Islet precursor cell (in vitro differentiated cells): Measurements from ENCODE around the gene CKB.
A peak's percentile ranks its signal among the peaks of the same experiment; 100 is the strongest.

ENCODE experiments used
- DNase-seq: peaks from one replicate; pipeline ENCODE4 v3.0.0-alpha.2; 2018

The CKB gene

DNA sequence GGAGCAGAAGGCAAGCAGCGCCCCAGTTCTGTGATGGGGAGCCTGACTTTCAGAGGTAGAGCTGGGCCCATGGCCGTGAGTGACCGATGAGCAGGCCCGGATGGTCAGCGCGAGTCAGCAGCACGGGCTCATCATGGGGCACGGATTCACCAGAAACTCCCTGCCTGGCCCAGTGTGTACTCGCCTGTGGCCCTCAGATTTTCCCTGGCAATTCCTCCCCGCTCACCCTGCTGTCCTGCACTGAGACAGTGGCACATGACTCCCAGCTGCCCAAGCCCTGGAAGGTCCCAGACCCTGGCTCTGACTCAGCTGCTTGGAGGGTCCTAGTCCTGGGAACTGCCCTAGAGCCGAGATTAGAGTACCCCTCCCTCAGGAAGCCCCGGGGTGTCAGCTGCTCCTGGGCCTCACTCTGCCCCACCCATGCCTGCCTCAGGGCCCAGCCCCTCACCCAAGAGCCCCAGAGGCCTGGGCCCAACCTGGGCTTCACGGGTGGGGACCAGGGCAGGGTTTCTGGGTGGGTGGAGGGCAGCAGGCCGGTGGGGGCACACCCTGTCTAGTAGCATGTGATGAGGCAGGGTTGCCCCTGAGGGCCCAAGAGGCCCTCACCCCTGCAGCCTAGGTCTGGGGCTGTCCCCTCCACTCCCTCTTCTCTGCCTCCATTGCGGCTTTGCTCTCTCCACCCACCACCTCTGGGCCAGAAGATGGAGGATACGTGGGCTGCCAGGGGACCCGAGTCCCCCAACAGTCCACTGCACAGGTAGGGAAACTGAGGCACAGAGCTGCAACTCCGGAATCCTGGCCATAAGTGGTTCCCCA lies 14.8 kb upstream of the CKB start:
- DNase-seq, result no peak

DNA sequence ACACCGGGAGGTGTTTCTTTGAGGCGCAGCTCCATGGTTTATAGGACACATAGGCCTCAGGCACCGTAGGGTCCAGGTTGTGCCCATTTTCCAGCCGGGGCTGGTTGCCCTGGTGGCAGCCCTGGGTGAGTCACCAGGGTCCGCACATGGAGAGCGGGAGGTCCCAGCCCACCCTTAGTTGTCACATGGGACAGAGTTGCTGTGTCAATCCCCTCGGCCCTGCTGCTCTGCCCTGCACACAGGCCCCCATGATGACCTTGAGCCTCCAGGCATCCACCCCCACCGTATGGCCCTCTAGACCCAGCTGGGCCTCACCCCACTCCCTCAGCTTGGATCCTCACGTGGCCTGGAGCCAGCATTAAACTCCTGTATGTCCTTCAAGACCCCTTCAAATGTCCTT lies 14.1 kb upstream of the CKB start:
- no peak for DNase-seq

DNA sequence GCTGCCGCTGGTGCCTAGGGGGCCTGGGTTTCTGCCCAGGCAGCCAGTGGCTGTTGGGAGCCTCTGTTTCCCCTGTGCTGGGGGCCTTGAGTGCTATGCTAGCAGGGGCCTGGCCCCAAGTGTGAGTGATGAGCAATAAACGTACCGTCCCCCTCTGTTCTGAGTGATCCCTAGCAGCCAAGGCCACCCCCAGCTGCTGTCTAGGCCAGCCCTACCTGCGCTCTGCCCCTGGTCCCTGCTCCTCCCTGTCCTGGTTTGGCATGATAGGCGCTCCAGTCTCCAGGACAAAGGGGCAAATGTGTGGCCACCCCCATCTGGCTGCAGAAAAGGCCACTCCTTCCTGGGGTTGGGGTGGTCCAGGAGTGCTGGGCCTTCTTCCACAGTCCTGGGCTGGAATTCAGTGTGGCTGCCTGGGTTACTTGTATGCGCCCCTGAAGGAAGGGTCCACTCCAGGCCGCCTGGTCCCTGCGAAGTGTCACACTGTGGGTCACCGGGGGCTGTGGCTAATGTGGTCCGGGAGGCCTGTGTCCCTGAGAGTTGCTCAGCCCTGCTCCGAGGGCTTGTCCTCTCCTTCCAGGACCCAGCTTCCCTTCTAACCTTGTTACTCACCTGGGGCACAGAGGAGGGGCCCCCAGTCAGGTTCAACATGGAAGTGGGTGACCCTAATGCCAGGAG lies 13.4 kb upstream of the CKB start:
- DNase-seq, result no peak

- DNase-seq, result no peak
Observed at GRCh38 chr14:103535081-103535890, 12.7 kb upstream of the CKB start.

GRCh38 chr14:103534576-103535061 lies 12.0 kb upstream of the CKB start:
- DNase-seq, result no peak

- no peak for DNase-seq
Observed at GRCh38 chr14:103533999-103534575, 11.5 kb upstream of the CKB start.

DNA sequence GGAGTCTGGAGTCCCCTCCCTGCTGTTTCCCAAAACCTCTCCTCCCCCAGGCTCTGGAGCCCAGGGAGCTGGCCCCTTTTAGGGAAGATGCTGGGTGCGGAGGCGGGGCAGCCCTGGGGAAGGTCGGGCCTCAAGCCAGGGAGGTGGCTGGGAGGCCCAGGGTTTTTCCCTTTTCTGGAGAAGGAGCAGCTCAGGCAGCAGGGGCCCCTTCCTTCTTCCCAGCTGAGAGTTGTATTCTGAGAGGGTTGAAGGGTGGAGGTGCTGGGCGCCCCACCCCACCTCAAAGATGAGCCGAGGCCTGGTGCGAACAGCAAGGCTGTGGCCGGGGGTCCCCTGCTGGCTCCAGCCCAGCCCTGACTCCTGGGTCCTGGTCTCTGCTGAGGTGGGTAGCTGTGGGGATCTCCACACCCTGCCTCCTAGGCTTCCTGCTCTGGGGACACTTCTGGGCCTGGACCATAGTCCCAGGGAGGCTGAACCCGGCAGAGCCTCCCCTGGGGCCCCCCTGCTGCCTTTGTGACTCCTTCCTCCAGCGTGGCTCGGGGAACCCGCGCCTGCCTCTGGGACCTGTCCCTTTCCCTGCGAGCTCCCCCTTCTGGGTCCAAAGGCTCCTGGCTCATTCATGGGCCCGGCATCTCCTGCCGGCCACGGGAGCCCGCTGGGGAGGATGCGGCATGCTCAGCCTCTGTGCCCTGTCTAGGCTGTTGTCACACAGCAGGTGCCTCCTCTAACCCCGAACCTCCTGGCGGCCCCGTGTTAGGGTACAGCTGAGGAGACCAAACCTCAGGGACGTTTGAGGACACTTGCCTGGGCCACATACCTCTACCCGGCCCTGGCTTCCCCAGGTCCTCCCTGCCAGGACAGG lies 10.7 kb upstream of the CKB start:
- DNase-seq, result no peak

DNA sequence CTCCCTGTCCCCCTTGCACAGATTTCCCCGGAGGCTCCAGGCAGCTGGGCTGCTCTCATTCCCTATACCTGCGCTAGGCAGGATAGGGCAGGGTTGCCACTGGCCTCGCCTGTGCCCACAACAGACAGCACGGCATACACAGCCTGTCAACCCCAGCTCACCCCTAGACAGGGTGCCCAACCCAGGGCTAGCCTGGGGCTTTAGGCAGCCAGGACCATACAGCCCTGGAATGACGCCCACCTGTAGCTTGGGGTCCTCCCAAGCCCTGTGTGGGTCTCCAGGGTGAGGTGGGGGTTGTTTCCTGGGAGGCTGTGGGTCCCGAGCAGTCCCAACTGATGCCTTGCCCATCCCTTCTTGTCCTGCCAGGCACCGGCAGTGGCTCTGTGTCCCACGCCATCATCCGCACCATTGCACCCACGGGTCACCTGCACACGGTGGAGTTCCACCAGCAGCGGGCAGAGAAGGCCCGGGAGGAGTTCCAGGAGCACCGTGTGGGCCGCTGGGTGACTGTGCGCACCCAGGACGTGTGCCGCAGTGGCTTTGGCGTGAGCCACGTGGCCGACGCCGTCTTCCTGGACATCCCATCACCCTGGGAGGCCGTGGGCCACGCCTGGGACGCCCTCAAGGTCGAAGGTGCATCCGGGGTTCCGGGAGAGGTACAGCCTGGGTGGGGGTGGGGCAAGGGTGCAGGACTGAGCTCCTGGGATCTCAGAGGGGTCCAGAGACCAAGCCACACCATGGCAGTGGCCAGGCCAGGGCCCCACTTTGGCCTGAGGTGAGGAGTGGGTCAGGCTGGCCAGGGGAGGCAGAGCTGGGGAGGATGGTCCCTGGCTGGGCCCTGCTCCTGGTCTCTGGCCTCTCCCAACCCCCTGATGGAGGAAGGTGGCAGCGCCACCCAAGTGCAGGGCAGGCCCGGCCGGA lies 9.8 kb upstream of the CKB start:
- no peak for DNase-seq

GRCh38 chr14:103531421-103532215 lies 9.0 kb upstream of the CKB start:
- DNase-seq, result no peak

DNA sequence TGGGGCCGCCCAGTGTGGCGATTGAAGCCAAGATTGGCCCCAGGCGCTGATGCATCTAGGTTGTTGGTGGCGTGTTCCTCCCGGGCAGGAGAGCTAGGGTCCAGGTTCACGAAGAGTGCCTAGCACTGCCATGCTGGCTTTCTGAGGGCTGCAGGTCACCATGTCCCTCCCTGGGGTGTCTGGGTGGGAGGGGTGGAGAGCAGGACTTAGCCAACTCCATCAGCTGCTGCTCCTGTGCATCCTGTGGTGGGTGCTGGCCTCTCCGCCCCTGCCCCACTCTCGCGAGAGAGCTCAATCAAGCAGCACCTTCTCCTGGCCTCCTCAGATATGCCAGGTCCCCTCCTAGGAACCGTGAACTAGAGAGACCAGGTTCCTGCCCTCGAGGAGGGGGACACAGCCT lies 8.2 kb upstream of the CKB start:
- DNase-seq, result no peak

DNA sequence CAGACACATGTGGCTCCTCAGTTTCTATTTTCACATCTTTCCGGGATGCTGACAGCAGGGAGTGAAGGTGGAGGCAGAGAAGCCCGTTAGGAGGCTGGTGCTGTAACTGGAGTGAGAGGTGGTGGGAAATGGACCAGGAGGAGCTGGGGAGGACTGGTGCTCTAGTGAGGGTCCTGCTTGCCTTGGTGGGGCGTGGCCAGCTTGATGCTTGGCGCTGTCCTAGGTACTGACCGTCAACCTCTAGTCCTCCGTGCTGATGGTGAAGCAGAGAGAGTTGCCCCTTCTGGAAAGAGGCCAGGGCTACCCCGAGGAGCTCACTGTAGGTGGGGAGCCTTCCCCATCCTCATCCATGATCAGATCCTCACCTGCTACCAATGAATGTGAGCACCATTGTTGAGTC lies 7.8 kb upstream of the CKB start:
- peak; percentile 78 for DNase-seq

DNA sequence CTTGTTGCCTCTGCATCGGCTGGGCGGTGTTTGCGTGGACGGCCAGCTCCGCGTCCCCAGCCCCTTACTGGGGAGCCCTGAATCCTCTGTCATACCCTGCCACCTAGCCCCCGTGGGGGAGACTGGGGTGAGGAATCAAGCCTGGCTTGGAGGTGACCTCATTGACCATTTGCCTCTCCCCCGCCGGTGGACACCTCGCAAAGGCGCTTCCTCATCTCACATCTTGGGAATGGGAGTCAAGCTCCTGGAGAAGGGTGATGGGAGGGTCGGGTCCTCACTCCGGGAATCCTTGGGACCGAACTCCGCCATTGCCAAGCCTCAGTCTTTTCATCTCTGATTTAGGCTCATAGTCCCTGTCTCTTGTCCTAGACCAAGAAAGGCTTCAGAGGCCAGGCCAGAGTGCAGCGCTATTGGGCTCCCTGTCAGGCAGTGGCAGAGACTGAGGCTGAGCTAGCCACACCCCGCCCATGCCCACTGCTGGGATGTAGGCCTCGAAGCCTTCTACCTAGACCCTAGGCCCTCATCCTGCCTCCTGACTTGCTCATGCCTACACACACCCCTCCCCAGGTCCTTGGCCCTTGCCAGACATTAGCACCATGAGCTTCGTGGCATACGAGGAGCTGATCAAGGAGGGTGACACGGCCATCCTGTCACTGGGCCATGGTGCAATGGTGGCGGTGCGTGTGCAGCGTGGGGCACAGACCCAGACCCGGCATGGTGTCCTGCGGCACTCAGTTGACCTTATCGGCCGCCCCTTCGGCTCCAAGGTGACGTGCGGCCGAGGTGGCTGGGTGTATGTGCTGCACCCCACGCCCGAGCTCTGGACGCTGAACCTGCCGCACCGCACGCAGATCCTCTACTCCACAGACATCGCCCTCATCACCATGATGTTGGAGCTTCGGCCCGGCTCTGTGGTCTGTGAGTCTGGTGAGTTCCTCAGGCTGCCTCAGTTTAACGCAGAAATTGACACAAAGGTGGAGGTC lies 7.0 kb upstream of the CKB start:
- DNase-seq, result no peak

- DNase-seq, result peak; percentile 93
Observed at GRCh38 chr14:103528587-103529382, 6.2 kb upstream of the CKB start, which contains the start of gene TRMT61A. TSS of gene TRMT61A (plus strand) at chr14:103529196. CDS start at chr14:103529979, 783 bp downstream.

GRCh38 chr14:103528146-103528586 lies 5.5 kb upstream of the CKB start:
- no peak for DNase-seq

DNA sequence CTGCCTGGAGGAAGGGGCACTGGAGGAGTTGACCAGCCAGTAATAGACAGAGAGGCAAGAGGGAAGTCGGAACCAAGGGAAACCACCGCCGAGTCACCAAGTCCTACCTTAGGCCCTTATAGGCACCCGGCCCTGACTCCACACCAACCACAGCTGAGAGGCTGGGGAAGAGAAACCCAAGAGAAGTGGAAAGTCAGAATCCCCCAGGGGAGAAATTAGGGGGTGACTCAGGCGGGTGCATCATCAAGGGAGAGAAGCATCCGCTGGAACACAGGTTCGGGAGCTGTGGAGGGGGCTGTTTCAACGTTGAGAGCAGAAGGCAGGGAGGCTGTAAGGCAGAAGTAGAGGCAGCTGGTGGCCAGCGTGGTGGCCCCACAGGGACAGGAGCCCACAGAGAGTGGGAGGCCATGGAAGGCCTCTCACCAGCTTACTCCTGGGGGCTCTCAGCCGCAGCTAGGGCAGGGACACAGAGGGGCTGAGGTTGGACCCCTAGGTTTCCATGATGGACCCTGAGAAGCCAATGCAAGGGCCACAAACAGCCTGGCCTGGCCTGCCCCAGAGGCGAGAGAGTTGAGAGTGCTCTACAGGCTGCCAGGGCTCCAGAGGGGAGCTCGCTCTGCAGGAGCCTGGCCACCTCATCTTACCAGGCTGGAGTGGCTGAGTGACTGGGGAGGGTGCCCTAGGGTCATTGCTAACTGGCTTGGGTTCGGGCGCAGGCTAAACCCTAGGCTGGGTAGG lies 4.9 kb upstream of the CKB start:
- no peak for DNase-seq

GRCh38 chr14:103526914-103527248 lies 4.3 kb upstream of the CKB start:
- no peak for DNase-seq

- no peak for DNase-seq
Observed at GRCh38 chr14:103526247-103526913, 3.8 kb upstream of the CKB start.
